ENCODE measurements around the gene IQCF5. TPM values are rescaled to one million over a fixed set of nuclear protein-coding genes. Genes with fewer than 3 reads are reported as not detected.

The IQCF5 gene
- total and polyA plus RNA-seq, 7 donors, result not detected

DNA sequence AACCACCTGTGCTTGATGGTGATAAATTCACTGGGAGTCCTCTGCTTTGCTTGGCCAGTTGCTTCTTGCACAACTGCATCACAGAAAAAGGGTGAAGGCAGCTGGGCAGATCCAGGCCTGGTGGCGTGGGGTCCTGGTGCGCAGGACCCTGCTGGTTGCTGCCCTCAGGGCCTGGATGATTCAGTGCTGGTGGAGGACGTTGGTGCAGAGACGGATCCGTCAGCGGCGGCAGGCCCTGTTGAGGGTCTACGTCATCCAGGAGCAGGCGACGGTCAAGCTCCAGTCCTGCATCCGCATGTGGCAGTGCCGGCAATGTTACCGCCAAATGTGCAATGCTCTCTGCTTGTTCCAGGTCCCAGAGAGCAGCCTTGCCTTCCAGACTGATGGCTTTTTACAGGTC is 45.1 kb downstream of the IQCF5 start:
- Histone ChIP-seq H3K27me3 (no peaks in the 10 kb centered on the region), H3K36me3 (no peaks in the 10 kb centered on the region), H3K27ac (no peak overlapping the region), H3K4me3 (no peak overlapping the region), H3K4me1 (no peaks in the 10 kb centered on the region), H3K9me3 (peaks cover 0 to 5% (median 3%) of the 10 kb centered on the region in 4 donors)
- intact Hi-C loops (cut with DNase I), result no loop called here
- DNase-seq, result no peak
- TF ChIP-seq POLR2A (IDR thresholded peaks at IDR 0.05) (no peak), POLR2AphosphoS5 (IDR thresholded peaks at IDR 0.05) (no peak), EP300 (IDR thresholded peaks at IDR 0.05) (no peak), CTCF (IDR thresholded peaks at IDR 0.05) (no peak)
- 90 to 95% methylated on average over 13 of the region's 13 CpGs for WGBS, 2 donors

DNA sequence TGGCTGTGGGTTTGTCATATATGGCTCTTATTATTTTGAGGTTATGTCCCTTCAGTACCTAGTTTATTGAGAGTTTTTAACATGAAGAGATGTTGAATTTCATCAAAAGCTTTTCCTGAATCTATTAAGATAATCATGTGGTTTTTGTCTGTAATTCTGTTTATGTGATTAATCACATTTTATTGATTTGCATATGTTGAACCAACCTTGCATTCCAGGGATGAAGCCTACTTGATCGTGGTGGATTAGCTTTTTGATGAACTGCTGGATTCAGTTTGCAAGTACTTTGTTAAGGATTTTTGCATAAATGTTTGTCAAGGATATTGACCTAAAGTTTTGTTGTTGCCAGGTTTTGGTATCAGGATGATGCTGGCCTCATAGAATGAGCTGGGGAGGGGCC is 47.1 kb downstream of the IQCF5 start:
- 75 to 87% methylated on average over 1 of the region's 1 CpG for WGBS, 2 donors
- Histone ChIP-seq H3K27ac (no peak overlapping the region), H3K9me3 (peaks cover 0 to 5% (median 3%) of the 10 kb centered on the region in 4 donors), H3K27me3 (peaks cover 0 to 6% (median 0%) of the 10 kb centered on the region in 3 donors), H3K4me1 (no peaks in the 10 kb centered on the region), H3K36me3 (no peaks in the 10 kb centered on the region), H3K4me3 (no peak overlapping the region)
- intact Hi-C loops (cut with DNase I), result no loop called here
- no peak for DNase-seq
- TF ChIP-seq EP300 (IDR thresholded peaks at IDR 0.05), result no peak
- no peak for TF ChIP-seq CTCF (IDR thresholded peaks at IDR 0.05)
- no peak for TF ChIP-seq POLR2AphosphoS5 (IDR thresholded peaks at IDR 0.05)
- no peak for TF ChIP-seq POLR2A (IDR thresholded peaks at IDR 0.05)

Small RNA genes lying within 50 kb of the gene (small RNA-seq; reads per million reads assigned to genes)
- gene RN7SL504P, result 0 to 0.11 (median 0.06) reads per million in 3 donors

Other genes starting within 250 kb of the IQCF5 start
- gene TEX264, start 204.3 kb downstream of the IQCF5 start, total RNA-seq, result 10 to 100 TPM; 43.2 to 72.4 (median 70.2) TPM
- gene TEX264, start 204.3 kb downstream of the IQCF5 start, polyA plus RNA-seq, result 10 to 100 TPM; 23.4 to 79.7 (median 30.7) TPM
- gene GRM2, start 168.5 kb downstream of the IQCF5 start, total RNA-seq, result 1 to 10 TPM in 1 of 4 donors, under 1 TPM in 2, not detected in 1; under 0.01 to 1.3 (median 0.14) TPM
- under 1 TPM in 1 of 3 donors, not detected in 2; 0.13 TPM for gene GRM2, start 168.5 kb downstream of the IQCF5 start, polyA plus RNA-seq
- gene IQCF6, start 96.4 kb downstream of the IQCF5 start, total RNA-seq, result not detected
- gene IQCF6, start 96.4 kb downstream of the IQCF5 start, polyA plus RNA-seq, result not detected
- gene IQCF2, start 14.0 kb downstream of the IQCF5 start, total RNA-seq, result not detected
- gene IQCF2, start 14.0 kb downstream of the IQCF5 start, polyA plus RNA-seq, result not detected
- not detected for gene IQCF1, start 27.8 kb upstream of the IQCF5 start, total RNA-seq
- not detected for gene IQCF1, start 27.8 kb upstream of the IQCF5 start, polyA plus RNA-seq
- 10 to 100 TPM in 3 of 4 donors, 1 to 10 TPM in 1; 6.4 to 13.3 (median 12.4) TPM for gene RRP9, start 66.3 kb upstream of the IQCF5 start, total RNA-seq
- gene RRP9, start 66.3 kb upstream of the IQCF5 start, polyA plus RNA-seq, result 10 to 100 TPM; 10.2 to 29.0 (median 13.8) TPM
- 10 to 100 TPM; 22.4 to 35.8 (median 26.7) TPM for gene PARP3, start 66.8 kb upstream of the IQCF5 start, total RNA-seq
- 10 to 100 TPM in 2 of 3 donors, 1 to 10 TPM in 1; 9.0 to 26.3 (median 12.3) TPM for gene PARP3, start 66.8 kb upstream of the IQCF5 start, polyA plus RNA-seq
- 1 to 10 TPM in 1 of 4 donors, under 1 TPM in 1, not detected in 2; 0.71 to 1.1 TPM for gene GPR62, start 79.8 kb upstream of the IQCF5 start, total RNA-seq
- gene GPR62, start 79.8 kb upstream of the IQCF5 start, polyA plus RNA-seq, result under 1 TPM in 1 of 3 donors, not detected in 2; 0.03 TPM
- gene PCBP4, start 91.9 kb upstream of the IQCF5 start, total RNA-seq, result 100 to 1,000 TPM; 256 to 292 (median 268) TPM
- 10 to 100 TPM; 15.6 to 19.8 (median 17.3) TPM for gene PCBP4, start 91.9 kb upstream of the IQCF5 start, polyA plus RNA-seq
- 10 to 100 TPM; 48.5 to 72.4 (median 51.7) TPM for gene ABHD14B, start 98.4 kb upstream of the IQCF5 start, total RNA-seq
- gene ABHD14B, start 98.4 kb upstream of the IQCF5 start, polyA plus RNA-seq, result 100 to 1,000 TPM in 2 of 3 donors, 10 to 100 TPM in 1; 62.4 to 117 (median 105) TPM
- gene ABHD14A, start 99.5 kb upstream of the IQCF5 start, total RNA-seq, result 10 to 100 TPM; 16.3 to 35.3 (median 22.1) TPM
- 10 to 100 TPM in 1 of 3 donors, 1 to 10 TPM in 2; 3.2 to 14.9 (median 7.2) TPM for gene ABHD14A, start 99.5 kb upstream of the IQCF5 start, polyA plus RNA-seq
- gene ACY1, start 107.9 kb upstream of the IQCF5 start, total RNA-seq, result 10 to 100 TPM in 3 of 4 donors, 1 to 10 TPM in 1; 1.4 to 25.3 (median 16.6) TPM
- 100 to 1,000 TPM; 122 to 279 (median 146) TPM for gene ACY1, start 107.9 kb upstream of the IQCF5 start, polyA plus RNA-seq
- 1,000 to 10,000 TPM; 1,247 to 2,632 (median 2,024) TPM for gene RPL29, start 120.3 kb upstream of the IQCF5 start, total RNA-seq
- gene RPL29, start 120.3 kb upstream of the IQCF5 start, polyA plus RNA-seq, result 1,000 to 10,000 TPM; 1,880 to 2,993 (median 2,094) TPM
- 1 to 10 TPM; 6.3 to 7.5 (median 7.0) TPM for gene DUSP7, start 181.0 kb upstream of the IQCF5 start, total RNA-seq
- 1 to 10 TPM; 3.0 to 7.6 (median 4.2) TPM for gene DUSP7, start 181.0 kb upstream of the IQCF5 start, polyA plus RNA-seq

Measured in sigmoid colon (tissue), 7 donors.